IPS DF 4.7 (cell line): ENCODE measurements around the gene MAB21L4.

Experiments
- DNase-seq: peaks from one replicate; pipeline ENCODE4 v3.0.0-alpha.2; 2013; ENCODE audit warnings: low spot score; ENCODE audit errors: extremely low read depth

MAB21L4 gene

DNA sequence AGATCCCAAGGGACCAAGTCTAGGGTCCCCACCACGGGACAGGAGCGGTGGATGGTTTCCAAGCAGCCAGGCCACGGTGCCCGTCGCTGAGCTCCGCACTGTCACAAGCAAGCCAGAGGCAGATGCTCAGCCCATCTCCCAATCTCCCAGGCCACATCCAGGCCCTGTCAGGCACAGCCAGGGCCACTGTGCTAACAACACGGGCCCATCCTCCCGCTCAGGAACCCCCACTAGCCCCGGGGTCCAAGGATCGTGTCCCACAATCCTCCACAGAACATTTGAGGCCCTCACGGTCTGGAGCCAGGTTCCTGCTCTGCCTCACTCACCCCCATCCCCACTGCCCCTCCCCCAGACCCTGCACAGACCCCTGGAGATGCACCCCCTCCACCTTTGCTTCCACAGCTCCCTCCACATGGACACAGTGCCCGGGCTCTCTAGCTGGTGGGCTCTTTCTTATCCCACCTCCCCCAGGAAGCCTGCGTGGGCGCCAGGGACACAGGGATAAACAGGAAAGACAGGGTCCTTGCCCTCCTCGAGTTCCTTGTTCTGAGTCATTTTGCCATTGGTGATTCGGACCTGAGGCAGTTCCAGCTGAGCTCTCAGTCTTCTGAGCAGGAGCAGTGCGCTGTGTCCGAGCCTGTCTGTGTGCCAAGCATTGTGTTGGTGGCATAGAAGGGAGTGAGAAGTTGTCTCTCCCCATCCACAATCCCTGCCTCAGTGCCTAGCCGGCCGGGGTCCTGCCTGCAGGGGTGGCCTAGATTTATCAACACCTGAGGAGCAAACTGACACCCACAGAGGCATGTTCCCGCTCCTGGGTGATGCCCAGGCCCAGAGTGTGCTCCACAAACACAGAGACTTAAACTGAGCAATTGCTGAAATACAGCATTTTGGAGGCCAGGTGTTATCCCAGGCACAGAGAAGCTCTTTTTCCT, 17.2 kb upstream of the MAB21L4 start:
- DNase-seq: no peak

DNA sequence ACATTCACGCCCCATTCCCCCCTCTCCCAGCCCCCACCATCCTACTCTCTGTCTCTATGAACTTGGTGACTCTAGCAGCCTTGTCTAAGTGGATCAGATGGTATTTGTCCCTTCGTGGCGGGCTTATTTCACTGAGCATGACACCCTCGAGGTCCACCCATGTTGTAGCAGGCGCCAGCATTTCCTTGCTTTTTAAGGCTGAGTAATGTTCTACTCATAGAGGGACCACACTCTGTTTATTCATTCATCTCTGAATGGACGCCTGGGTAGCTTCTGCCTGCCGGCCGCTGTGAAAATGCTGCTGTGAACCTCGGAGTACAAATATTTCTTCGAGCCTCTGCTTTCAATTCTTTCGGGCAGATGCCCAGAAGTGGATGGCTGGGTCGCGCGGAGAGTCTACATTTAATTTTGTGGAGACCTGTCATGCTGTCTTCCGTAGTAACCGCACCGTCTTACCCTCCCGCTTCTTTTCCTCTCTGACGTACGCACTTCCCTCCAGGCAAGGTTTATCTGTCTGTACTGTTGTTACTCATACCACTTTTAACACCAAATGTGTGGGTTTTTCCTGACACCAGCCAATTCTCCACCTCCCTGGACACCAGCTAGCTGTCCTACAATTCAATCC, 15.8 kb upstream of the MAB21L4 start:
- no peak for DNase-seq

DNA sequence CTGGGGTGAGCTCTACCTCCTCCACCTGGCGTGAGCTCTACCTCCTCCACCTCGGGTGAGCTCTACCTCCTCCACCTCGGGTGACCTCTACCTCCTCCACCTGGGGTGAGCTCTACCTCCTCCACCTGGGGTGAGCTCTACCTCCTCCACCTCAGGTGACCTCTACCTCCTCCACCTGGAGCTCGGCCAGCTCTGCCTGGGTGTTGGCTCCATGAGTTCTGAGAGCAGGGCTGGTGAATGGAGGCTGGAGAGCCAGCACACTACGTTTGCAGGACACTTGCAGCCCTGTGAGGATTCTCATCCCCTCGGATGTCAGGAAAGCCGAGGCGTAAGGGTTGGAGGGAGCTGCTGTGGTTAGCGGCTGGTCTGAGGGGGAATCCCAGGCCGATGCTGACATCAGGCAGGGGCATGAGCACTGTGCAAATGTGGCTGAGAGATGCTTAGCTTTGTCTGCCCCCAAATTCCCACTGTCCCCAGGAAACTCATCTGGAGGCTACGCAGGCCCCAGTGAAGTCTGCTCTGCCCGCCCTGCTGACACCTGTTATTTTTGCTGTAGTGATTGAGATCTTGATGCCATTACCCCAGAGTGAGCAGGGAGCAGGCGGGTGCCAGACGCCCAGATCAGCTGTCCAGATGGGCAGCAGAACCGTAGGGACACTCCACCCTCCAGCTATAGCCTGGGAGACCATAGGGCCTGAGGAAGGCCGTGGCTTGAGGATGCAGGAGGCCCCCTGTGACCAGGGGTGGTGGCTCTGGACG, 13.4 kb upstream of the MAB21L4 start:
- no peak for DNase-seq

DNA sequence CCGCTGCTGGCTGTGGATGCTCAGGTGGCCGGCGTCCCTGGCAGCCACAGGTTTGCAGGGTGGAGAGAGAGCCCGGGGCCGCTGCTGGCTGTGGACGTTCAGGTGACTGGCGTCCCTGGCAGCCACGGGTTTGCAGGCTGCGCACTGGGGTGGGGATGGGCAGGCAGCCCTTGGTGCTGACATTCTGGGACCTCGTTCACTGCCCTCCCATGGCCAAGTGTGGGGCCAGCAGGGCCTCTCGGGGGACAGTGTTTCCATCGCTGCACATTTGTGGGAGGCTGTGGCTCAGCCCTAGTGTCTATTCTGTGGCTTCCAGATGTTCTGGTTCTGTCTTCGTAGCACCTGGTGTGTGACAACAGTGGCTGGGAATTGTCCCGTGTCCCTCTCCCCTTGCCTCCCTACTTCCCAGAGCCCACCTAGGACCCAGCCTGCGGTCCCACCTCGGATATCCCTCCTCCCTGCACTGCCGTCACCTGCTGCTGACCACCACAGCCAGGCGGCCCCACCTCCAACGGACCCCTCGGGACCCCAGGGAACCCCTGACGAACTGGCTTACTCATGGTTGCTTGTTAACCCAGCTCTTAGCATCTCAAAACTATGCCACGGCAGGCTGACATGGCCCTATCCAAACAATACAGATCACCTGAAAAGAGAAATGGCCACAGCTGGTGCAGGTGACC, 11.1 kb upstream of the MAB21L4 start:
- no peak for DNase-seq

DNA sequence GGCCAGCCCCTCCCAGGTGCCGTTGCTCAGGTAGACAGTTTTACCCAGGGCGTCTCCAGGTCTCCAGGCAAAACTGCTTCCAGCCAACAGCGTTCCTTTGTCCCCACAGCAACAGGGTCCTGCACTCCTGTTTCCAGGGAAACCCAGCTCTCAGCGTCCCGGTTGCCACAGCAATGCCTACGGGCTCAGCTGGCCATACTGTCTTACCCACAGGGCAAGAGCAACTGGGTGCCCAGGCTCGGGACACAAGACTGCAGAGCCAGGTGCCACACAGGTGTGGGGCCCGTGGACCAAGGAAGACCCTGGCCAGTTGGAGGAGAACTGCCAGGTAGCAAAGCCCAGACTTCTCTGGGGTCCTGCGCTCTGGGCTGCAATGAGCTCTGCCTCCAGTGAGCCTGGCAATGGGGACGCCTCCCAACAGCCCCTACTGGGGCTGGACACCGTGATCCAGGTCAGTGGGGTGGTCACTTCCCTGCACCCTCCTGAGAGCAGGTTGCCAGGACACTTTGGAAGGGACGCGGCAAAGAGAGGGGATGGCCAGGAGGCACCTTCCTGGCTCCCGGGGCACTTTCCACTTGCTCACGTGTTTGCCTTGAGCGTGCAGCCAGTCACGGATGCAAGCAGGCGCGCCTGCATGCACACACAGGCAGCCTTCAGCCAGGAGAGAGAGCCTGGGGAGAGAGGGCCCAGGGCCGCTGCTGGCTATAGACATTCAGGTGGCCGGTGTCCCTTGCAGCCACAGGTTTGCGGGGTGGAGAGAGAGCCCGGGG, 10.4 kb upstream of the MAB21L4 start, which contains the start of gene CROCC2:
TSS of gene CROCC2 (plus strand) at position 196 of the 770 bp plus-strand sequence. CDS start at position 374, 178 bp downstream.
- DNase-seq: no peak

DNA sequence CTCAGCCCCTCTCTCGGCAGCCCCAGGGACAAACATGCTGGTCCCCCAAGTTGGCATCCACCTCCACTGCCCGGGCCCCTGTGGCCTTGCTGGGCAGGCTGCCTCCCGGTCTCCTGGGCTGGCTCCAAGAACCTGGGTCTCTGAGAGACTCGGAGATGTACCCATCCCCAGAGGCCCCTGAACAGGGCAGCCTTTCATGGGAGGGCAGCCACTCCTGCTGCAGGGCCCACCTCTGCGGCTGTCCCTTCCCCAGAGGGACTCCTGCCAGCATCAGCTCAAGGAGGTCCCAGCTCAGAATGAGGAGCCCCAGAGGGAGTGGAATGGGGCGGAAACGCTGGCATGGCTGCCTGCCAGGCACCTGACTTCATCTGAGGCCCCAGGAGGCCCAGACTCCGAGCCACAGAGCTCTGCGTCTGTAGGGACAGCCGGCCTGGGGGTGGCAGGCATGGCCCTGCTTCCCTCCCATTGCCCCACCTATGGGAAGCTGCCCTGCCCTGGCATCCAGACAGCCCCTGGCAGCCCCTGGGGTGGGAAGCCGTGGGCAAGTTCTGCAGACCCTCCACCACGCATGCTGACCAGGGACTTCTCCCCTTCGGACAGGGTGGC, 9.3 kb upstream of the MAB21L4 start:
- no peak for DNase-seq

DNA sequence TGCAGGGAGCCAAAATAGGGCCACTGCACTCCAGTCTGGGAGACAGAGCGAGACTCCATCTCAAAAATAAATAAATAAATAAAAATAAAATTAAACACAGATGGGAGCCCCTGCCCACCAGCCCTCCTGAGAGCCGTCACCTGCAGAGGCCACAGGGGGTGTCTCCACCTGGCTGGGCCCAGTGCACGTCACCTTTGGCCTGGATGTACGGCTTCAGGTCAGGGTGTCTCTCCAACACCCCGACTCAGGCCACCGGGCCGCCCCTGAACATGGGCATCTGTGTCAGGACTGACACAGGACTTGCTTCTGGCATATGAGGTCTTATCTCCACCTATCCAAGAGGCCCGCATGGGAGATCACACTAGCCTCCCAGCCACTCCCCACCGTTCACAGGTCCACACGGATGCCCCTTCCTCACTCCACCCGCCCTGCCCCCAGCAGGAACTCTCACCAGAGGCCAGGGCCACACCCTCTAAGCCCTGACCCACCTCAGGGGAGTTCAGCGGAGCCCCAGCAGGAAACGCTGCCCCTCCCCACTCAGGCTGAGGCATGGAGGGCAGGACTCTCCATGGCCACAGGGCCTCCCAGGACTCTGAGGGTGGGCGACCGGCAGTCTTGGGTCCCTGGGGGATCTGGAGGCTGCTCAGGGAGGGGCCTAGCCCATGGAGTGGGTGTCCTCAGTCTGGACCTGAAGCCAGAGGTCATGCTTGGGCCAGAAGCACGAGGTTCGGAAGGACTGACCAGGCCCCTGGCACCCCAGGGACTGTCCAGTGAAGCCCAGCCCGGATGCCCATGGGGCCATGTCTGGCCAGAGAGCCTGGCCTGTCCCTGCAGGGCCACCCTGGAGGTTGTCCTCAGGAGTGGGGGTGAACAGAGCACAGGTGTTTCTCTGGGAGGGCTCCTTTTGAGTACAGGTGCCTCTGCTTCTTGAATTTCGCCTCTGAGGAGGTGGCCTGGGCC, 8.5 kb upstream of the MAB21L4 start:
- DNase-seq: no peak

DNA sequence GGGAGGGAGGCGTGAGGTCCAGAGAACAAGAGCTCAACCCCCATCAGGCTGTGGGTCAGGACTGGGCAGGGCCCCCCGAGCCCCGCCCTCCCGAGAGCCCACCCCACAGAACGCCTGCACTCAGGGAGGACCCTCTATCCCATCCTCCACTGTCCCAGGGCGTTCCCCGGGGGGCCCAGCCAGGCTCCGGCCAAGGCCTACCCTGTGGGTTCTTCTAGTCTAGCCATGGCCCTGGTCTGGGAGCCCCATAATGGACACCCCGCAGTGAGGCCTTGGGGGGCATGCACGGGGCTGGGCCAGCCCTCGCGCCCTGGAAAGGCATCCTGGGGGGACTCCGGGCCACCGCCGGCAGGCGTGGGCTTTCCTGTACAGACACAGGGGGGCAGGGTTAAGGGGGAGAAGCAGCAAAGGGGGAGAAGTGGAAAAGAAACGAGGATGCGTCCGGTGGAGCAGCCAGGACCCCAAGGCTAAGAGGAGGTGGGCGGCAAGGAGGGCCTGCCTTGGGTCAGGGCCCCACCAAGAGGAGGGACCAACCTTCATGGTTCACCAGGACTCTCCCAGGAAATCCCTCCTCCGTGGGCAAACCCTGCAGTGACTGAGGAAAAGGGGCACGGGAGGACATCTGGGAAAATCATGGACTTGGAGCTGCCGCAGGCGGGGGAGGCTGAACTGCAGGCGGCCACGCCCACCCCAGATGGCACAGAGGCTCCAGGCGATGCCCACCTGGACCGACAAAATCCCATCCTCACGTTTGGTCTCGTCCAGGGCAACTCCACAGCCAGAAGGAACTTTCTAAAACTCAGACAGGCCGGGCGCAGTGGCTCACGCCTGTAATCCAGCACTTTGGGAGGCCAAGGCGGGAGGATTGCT, 7.5 kb upstream of the MAB21L4 start:
- no peak for DNase-seq

DNA sequence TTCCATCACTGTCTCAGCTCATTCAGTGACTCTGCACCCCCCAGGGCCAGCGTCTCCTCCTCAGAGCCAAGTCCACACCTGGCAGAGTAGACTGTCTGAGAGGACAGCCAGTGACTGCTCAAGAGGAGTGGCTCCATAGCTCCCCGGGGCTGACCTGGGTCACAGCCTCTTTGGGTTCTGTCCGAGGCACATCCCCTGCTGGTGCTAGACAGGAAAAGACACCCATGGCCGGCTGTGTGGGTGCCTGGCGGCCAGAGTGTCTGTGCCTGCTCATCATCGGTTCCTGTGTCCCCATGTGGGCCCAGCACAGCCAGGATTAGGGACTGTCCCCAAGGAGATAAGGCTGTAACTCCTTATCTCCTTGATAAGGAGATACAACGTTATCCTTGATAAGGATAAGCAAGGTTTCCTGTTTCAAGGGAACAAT, 6.7 kb upstream of the MAB21L4 start:
- DNase-seq: no peak

DNA sequence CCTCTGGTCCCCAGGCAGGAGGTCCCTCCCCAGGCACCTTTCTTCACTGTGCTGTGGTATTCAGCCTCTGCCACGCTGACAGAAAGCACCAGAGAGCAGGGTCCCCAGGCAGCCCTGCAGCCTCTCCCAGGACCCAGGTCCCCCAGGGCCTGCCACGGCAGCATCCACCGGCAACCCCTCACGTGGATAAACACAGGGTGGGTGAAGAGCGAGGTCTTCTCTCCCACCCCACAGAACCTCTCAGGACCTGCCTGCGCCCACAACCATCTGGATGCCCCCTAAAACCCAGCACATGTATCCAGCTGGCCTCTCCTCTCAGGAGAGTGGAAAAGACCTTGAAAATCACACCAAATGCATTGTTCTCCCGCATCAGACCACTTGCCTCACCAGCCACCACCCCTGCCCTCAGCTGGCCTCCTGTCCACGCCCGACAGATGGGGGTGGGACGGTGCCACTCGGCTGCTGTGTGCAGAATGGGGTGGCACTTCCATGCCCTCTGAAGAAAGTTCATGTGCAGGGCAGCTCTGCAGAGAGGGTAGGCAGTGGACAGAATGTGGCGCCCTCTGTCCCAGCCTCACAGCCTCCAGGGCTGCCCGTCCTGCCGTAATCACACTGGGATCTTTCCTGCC, 6.1 kb upstream of the MAB21L4 start:
- DNase-seq: no peak

DNA sequence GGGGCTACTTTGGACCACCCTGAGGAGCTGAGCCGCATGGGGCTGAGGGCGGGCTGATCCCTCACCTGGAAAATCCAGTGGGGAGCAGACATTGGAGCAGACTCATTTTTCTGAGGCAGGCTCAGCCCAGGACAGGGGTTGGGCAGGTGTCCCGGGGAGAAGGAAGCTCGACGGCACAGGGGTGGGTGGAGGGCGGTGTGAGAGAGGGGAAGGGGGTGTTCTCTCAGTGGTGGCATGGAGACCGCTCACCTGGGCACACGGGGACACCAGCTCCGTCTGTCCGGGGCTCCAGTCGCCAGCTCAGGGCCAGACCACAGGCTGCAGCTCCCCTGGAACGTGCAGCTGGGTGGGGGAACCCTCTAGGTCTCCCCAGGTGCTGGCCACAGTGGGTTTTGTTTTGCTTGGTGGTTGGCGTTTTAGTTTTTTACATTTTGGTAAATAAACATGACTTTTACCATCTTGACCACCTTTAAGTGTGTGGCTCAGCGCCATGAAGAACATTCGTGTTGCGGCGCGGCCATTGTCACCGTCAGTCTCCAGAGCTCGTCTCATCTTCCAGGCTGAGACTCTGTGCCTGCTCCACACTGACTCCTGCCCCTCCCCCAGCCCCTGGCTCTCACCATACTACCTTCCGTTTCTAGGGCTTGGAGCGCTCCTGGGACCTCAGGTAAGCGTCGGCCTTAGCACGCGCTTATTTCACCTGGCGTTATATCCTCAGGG, 4.3 kb upstream of the MAB21L4 start:
- no peak for DNase-seq

DNA sequence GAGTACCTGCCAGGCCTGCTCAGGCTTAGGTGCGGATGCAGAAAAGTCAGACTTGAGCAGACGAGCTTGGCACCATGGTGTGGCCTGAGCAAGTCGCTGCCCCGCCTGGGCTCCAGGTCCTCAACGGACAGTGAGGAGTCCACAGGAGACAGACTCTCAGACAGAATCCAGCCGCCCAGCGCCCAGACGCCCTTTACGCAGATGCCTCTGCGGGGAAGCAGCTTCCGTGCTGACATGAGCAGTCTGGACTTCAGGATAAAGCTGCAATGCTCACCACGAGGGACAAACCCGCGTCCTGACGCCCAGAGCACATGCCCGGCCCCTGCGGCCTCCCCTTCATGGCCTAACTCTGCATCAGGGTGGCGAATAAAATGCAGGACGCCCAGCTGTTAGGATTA, 3.5 kb upstream of the MAB21L4 start:
- no peak for DNase-seq

DNA sequence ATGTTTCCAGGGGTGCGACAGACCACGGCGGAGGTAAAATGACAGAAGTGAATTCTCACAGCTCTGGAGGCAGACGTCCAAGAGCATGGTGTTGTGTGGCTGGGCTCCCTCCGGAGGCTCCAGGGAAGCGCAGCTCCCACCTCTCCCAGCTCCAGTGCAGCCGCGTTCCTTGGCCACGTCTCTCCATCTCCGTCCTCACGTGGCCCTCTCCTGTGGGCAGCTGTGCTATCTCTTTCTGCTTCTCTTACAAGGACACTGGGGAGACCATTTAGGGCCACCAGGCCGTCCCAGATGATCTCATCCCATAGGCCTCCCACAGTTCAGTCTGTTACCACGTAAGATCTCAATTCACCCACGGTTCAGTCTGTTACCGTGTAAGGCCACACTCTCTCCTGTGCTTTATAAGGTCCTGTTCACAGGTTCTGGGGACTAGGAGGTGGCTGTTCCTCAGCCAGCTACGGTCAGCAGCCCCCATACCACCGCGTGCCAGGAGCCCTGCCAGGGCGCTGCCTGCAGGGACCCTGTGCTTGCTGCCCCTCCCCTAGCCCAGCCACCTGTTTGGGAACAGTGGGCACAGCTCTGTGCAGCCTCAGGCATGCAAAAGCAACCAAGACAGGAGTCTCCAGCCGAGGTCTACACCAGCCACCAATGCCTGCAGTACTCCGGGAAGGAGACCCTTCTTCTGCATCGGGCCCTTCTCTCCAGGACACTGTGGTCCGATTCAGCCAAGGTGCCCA, 2.9 kb upstream of the MAB21L4 start:
- DNase-seq: no peak

DNA sequence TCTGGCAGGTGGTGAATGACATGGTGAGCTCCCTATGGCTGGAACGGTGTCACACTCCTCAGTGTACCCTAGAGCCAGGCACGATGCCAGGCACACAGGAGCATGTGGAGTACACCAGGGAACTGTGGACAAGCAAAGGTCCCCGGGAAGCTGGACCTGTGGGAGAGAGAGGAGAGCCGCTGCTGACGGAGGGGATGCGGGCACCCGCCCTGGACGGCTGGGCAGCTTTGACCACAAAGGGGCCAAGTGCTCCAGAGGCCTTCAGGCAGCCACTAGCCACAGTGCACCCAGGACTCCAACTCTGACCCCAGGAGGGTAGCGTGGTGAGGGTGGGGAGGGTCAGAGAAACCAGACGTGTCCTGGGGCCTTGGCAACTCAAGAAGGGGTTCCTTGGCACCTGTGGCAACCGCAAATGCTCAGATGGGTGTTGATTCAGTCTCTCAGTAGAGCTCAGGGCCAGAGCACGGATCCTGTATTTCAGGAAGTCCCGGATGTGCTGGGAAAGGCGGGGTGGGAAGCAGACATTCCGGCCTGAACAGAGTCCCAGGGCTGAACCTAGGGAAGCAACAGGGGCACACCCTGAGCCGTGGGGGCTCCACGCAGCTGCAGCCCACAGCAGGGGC, 2.3 kb upstream of the MAB21L4 start:
- no peak for DNase-seq

DNA sequence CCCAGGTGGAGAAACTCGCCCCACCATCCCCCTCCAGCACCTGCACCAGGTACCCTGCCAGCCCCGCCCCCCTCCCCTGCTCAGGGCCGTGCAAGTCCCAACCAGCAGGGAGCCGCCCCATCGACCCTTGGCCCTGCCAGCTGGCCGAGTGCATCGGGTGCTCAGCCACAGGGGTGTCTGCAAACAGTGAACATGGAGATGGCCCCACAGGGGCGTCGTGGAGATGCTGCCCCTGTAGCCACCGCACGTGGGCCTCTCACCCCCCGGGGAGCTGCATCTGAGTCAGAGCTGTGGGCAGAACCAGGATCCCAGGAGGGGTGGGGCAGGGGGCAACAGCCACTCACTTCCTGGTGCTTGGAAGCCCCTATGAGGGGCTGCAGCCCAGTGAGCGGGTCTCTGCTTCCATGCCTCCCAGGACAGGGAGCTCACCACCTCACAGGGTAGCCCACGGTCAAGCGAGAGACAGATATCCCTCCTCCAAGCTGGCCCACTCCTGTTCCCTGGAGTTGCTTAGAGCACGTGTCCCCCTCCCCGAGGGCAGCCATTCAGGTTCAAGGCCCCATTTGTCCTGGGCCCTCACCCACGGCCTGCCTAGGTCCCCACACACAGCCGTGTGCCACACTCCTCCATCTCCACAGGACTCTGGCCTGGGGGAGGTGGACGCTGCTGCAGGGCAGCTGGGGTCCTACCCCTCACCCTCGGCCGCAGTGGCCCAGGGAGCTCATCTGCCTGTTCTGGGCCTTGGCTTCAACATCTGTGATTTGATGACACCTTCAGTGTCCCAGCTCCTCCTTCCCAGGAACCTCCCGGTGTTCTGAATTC, 1.1 kb upstream of the MAB21L4 start:
- no peak for DNase-seq
